Activated effector memory CD4-positive, alpha-beta T cell treated with Interleukin-2 at 50 U/mL for 16 hours (primary cell): Measurements from ENCODE around the gene SMARCE1.
A peak's percentile ranks its signal among the peaks of the same experiment; 100 is the strongest.
"Not testable (repeated sequence)": the region's sequence is repeated elsewhere in the genome, so short reads cannot be mapped to it uniquely, and the experiment has no call there.

Experiments used
- DNase-seq: peaks from one replicate; pipeline ENCODE4 v3.0.0-alpha.2; 2020

Gene SMARCE1

GRCh38 chr17:40608061-40608581 lies 39.5 kb downstream of the SMARCE1 start:
- no peak for DNase-seq

- DNase-seq = peak; percentile 40
Observed at GRCh38 chr17:40607641-40608040, 40.0 kb downstream of the SMARCE1 start.

GRCh38 chr17:40606548-40607353 lies 40.9 kb downstream of the SMARCE1 start:
- no peak for DNase-seq

- peak; percentile 67 for DNase-seq
Observed at GRCh38 chr17:40605306-40605705, 42.3 kb downstream of the SMARCE1 start.

- no peak for DNase-seq
Observed at GRCh38 chr17:40604327-40605080, 43.1 kb downstream of the SMARCE1 start.

GRCh38 chr17:40602445-40603443 lies 44.9 kb downstream of the SMARCE1 start:
- peak; percentile 52 for DNase-seq

GRCh38 chr17:40600486-40601046 lies 47.1 kb downstream of the SMARCE1 start:
- no peak for DNase-seq

- no peak for DNase-seq
Observed at GRCh38 chr17:40599468-40599763, 48.2 kb downstream of the SMARCE1 start.

- DNase-seq = peak; percentile 25
Observed at GRCh38 chr17:40598619-40599467, 48.8 kb downstream of the SMARCE1 start.

- DNase-seq = no peak
Observed at GRCh38 chr17:40598301-40598618, 49.4 kb downstream of the SMARCE1 start.

- no peak for DNase-seq
Observed at GRCh38 chr17:40597556-40598300, 49.9 kb downstream of the SMARCE1 start.

GRCh38 chr17:40597156-40597555 lies 50.5 kb downstream of the SMARCE1 start:
- DNase-seq = no peak

- DNase-seq = no peak
Observed at GRCh38 chr17:40596261-40596919, 51.2 kb downstream of the SMARCE1 start.

- no peak for DNase-seq
Observed at GRCh38 chr17:40590742-40591141, 56.9 kb downstream of the SMARCE1 start.

- DNase-seq = no peak
Observed at GRCh38 chr17:40588552-40588951, 59.1 kb downstream of the SMARCE1 start.

- DNase-seq = not testable (repeated sequence)
Observed at GRCh38 chr17:40586264-40586663, 61.4 kb downstream of the SMARCE1 start.

GRCh38 chr17:40584950-40585349 lies 62.7 kb downstream of the SMARCE1 start:
- DNase-seq = not testable (repeated sequence)

GRCh38 chr17:40582328-40582901 lies 65.2 kb downstream of the SMARCE1 start:
- peak; percentile 65 for DNase-seq

GRCh38 chr17:40580140-40580539 lies 67.5 kb downstream of the SMARCE1 start:
- DNase-seq = no peak

- no peak for DNase-seq
Observed at GRCh38 chr17:40579471-40579870, 68.1 kb downstream of the SMARCE1 start.
